GM21528 (cell line): ENCODE measurements around the gene RBM7.

Experiments used
- ATAC-seq: cut with Tn5 transposase; IDR thresholded peaks from one replicate; pipeline ENCODE4 v1.9.1; 2021; ENCODE audit warnings: mild to moderate bottlenecking, moderate library complexity; ENCODE audit not compliant: unreplicated experiment, low FRiP score

Gene RBM7

GRCh38 chr11:114442536-114442935 is 42.1 kb downstream of the RBM7 start:
- ATAC-seq, result no peak

GRCh38 chr11:114447444-114447843 is 47.0 kb downstream of the RBM7 start:
- no peak for ATAC-seq

GRCh38 chr11:114447892-114448291 is 47.4 kb downstream of the RBM7 start:
- ATAC-seq, result no peak

- ATAC-seq, result no peak
Observed at GRCh38 chr11:114448749-114449482, 48.5 kb downstream of the RBM7 start.

GRCh38 chr11:114449845-114450244 is 49.4 kb downstream of the RBM7 start:
- no peak for ATAC-seq

- no peak for ATAC-seq
Observed at GRCh38 chr11:114452399-114452798, 51.9 kb downstream of the RBM7 start.
